Kasumi-1 (cell line): ENCODE data around the gene MEGF6.

Experiments used
- DNase-seq, 2 experiments: peaks; one replicate each; lab custom pipeline; 2025; lab: John Stamatoyannopoulos, UW

MEGF6 gene

DNA sequence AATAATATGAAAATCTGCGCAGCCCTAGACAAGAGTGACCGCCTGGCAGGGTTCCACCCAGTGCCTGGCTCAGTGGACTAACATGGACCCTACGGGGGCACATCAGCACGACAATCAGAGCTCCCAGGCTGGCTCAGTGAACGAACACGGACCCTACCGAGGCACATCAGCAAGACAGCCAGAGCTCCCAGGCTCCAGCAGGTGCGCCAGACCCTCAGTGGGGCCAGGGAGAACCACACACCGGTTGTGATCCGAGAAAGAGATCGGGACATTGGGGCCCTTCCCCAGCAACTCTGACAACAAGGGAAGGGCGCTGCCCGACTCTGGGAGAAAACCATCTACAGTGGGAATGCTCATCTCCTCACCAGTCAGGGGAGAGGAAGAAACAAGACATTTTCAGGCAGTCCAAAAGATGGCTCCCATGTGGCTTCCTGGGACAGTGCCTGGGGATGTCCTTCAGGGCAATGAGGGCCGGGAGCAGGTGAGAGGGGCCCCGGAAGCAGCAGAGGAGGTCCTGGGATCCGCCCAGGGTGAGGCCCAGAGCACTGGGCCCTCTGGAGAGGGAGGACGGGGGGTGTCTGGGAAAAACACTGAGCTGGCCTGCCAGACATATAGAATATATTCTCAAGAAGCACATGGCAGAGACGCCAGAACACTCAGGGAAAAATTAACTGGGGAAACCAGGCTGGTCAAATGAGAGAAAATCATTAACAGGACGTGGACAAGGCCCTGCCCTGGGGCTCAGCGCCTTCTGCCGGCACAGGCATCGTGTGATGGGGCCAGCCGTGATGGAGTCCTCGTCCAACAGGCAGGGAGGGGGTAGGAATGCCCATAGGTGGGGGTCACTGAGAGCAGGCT lies 152.0 kb downstream of the MEGF6 start:
- DNase-seq = no peak

DNA sequence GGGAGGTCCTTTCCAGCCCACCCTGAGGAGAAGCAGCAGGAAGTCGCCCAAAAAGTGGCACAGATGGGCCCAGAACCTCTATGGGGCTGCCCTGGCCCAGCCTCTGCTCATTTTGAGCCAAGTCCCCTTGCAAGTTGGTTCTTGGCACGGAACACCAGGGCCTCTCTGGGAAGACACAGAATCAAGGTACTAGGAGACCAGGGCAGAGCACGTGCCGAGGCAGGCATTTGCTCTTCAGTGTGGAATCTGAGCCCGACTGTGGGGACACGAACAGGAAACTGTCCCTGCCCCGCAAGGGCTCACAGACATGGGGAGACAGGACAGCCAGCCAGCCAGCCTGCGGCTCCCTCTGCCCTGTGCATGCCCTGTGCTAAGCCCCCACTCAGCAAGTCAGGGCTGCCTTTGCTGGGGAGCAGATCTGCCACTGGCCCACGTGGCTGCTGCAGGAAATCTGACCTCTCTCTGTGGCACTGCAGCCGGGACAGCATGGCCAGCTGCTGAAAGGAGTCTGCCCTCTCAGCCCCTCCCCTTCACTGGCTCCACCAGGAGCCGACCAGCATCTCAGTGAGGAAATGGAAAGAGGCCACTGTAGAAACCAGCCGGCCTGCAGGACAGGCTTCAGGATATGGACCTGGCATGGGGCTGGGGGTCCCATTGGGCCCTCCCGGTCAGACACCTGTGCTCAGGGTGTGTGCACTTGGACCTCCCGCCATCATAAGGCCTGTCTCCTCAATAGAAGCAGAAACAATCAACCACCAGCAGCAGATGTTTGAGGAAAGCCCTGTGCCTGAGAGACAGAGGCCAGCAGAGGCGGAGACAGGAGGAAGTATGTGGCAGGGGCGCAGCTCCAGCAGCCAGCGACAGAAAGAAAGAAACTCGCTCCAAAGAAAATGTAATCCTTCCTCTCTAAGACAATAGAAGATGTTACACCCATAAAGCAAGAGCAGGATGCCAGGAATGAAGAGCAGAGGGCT lies 153.1 kb downstream of the MEGF6 start:
- DNase-seq = peak in 1 of 2 experiments; percentile 47

DNA sequence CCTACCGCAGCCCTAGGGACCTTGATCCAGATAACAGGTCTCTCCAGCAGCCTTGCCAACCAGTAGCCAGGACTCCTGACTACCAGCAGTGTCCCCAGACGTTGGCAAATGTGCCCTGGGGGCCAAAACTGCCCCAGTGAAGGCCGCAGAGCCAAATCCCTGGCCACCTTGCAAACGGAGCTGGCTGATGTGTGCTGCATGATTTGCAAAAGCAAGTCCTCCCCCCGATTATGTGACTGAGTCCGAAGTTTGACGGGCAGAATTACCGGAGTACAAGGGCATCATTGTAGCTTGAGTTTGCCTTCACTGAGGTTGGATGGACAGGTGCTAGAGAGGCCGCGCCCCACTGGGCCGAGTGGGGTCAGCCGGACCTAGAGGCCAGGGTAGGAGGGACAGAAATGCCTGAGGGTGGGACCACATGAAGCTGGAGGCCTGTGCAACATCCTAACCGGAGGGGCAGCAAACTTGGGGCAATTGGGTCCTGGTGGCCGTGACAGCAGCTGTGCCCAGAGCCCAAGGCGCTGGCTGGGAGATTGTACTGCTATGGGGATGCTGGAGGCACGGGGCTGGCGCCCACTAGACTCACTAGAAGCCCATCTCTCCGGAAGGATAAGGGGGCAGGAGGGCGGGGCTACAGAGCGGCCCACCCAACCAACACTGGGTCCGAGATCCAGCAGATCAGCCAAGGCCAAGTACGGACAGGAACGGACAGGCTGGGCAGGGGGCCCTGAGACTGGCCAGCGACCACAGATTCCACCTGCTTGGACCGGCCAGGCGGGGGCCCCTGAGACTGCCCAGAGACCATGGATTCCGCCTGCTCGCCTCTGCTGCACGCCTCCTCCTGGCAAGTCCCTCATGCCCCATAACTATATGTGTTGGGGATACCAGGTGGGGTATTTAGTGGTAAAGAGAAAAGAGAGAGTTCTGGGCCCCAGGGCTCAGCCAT lies 154.1 kb downstream of the MEGF6 start:
- no peak for DNase-seq

DNA sequence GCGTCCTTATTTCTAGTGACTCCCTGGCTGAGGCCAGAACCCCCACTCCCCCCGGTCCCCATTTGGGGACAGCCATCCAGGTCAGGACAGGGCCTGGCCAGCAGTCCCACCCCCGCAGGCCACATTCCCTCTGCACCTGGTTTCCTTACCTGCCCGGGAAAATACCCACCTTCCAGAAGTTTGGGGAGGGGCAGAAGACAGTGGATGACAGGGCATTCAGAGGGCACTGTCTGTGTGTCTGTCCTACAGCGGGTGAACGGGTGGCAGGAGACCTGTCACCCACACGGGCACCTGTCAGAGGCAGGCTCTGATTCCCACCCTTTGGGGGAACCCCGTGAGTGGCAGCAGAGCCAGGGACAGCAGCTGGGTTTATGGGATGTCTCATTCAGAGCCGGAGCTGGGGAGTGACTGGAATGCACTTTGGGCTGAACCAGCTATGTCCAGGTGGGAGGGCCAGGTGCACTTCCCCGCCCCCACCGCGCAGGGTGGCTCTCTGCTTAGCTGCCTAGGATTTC lies 154.8 kb downstream of the MEGF6 start:
- DNase-seq = no peak

DNA sequence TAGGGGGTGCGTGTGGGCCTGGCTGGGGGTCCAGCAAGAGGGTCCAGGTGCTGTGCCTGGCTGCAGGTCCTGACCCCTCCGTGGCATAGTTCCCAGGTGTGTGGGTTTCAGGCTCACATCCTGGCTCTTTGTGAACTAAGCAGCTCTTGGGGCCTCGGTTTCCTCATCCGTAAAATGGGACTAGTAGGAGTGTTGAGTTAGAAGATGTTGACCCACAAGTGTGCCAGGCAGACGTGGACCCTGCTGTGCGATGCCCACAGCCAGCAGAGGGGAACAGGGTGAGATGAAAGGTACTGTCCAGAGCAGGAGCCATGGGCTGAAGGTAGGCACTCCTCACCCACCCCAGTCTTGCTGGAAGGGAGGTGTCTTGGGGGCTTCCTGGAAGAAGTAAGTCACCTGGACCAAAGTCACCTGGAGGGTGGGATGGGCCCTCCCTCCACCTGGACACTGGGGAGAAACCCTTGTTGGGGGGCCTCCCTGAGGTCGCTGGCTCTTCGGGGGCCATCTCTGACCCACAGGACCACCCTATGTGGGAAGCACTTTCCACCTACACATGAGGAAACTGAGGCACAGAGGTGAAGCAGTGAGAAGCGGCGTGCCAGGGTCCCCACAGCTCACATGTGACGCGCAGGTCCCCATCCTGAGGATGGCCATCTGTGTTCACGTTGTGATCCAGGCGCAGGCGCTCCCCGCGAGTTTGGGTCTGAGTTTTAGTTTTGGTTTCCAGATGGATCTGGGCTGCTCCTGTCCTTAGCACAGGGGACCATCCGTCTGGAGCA lies 155.4 kb downstream of the MEGF6 start:
- no peak for DNase-seq

DNA sequence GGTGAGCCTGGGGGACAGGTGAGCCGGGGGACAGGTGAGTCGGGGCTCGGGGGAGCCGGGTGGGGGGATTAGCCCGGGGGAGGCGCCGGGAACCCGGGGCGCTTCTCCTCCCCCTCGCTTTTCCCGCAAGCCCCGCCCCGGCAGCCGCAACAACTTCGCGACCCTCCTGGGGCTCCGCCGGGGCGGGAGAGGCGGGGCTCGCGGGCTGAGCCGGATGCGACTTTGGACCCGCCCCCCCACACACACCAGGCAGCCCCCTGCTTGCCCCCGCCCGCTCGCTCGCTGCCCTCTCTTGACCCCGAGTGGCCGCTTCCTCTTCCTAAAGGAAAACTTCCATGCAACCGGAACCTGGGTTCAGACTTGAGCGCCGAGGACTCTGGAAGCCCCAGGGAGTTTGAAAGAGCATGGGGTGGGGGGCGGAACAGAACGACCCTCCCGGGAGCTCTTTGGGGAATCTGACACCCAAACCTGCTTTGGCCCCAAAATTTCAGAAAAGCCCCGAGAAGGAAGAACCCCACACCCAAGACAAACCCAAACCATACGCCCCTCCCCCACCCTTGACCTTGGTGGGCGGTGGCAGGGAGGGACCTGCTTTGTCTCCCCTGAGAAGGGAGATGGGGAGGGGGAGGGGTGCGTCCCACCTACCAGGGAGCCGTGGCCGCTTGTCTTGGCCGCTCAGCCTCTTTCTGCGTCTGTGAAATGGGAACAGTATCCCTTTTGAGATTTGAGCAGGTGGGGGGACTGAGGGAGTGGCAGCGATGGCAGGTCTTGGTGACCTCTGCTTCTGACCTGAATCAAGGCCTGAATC lies 156.3 kb downstream of the MEGF6 start:
- DNase-seq = no peak

DNA sequence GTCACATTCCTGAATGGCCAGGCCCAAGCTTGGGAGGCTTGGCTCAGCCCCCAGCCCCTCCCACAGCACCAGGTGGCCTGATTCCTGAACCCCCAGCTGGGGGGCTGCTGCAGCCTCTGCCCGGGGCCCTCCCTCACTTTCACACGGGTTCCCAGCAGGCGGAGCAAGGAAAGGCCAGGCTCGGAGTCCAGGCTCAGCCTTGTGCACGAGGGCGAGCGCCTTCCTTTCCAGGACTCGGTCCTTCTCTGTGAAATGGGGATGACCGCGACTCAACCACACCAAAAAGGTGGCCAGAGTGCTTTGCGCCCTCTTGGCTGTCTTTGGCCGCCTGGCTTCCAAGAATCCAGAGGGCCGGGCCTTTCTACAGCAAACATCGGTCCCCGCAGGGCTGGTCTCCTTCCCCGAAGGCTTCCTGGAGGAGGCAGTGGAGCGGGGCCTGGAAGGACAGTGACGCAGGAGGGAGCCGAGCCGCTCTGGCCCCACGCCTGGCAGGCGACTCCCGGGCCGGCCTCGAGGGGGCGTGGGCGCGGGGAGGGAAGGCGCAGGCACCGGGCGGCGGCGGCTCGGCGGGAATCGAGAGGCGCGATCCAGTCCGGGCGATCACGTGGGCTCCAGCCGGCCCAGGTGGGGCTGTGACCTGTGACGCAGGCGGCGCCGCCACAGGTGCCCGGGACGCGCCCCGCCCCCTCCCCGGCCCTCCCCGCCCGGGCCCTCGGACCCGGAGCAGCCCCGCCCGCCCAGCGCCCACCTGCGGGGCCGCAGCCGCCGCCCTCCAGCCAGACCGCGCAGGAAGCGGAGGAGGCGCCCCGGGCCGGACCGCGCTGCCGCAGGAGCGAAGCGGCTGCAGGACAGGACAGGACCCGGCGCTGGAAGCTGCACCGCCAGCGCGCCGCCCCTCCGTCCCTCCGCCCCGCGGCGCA lies 157.2 kb downstream of the MEGF6 start, which contains the start of gene ARHGEF16:
ARHGEF16 (plus strand) TSS at position 775 of the 920 bp plus-strand sequence. CDS start 8,420 bp downstream, outside the sequence.
- DNase-seq = peak; percentile 17 to 21

DNA sequence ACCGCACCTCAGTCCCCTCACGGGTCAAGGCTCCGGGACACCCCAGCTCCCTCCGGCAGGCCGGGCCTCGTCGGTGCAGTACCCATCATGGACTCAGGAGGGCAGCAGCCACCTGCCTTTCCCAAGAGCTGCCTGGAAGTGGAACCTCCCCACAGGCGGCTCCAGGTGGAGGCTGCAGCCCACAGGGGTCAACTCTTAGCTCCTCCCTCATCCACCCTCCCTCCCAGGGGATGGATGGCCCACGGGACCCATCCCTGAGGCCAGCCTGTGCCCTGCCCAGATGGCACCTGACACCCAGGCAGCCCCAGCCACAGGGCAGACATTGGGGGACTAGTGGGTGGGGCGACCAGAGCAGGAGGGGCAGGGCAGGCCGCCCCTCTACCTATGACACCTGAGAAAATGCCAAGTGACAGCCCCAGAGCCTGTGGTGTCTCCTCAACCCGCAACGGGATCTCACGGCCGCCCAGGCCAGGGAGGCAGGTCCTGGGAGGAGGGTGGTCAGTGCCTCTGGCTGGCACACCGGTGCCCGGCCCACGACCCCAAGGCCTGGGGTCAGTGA lies 158.0 kb downstream of the MEGF6 start:
- peak; percentile 30 to 41 for DNase-seq

DNA sequence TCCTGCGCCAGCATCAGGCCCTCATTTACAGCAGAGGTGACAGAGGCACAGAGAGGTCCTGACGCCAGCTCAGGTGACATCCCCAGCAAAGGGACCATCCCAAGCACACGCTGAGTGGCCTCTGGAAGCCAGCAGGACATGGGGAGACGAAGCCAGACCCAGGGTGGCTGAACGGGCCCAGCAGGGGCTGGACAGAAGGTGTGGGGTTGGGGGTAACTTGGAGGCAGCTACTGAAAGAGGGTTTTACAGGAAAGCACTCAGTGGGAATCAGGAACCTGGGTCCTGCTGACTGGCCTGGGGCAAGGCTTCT lies 158.5 kb downstream of the MEGF6 start:
- DNase-seq = no peak

DNA sequence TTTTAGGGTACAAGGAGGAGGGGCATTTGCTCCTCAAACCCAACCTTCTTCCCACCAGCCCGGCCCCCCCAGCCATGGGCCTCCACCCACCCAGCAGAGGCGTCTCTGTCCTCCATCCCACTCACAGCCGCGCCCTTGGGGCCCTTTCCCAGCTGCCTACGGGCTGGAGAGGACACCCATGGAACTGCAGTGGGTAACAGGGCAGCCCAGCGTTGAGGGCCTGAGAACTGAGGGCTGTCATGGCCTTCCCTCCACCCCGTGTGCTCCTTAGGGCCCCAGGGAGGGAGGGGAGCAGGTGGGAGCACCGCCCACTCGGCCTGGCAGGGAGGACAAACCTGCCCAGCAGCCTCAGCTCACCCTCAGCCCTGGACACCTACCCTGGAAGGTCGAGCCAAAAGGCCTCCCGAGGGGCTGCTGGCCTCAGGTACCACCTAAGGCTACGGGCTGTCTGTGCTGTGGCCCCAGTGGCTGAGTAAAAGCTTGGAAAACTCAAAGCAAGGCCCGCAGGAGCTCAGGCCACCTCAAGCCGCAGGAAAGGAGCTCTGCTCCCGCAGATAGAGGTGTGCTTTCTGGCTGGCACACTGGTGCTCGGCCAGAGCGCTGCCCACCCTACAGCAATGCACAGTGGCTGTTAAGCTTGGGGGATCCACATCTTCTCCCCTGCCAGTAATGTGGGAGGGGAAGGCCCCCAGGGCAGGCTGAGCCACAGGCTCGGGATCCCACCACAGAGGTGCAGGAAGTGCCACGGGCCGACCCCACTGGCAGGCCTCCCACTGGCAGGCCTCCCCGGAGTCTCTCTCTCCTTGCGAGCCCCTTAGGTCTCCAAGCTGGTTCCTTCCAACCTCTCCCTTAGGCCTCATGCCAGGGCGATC lies 159.1 kb downstream of the MEGF6 start:
- DNase-seq = no peak

DNA sequence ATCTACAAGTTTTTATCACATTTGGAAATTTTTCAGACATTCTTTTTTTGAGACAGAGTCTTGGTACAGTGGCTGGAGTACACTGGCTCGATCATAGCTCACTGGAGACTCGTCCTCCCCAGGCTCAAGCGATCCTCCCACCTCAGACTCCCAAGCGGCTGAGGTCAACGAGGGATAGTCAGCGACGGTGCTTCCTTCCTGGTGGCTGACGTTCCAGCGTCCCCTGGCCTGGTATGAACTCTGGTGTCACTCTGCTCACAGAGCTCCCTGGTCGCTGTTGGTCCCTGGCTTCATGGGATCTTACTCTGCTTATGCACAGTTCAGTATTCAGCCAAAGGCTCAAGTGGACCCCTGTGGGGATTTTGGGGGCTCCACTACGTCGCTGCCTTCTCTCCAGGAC lies 160.3 kb downstream of the MEGF6 start:
- no peak for DNase-seq

DNA sequence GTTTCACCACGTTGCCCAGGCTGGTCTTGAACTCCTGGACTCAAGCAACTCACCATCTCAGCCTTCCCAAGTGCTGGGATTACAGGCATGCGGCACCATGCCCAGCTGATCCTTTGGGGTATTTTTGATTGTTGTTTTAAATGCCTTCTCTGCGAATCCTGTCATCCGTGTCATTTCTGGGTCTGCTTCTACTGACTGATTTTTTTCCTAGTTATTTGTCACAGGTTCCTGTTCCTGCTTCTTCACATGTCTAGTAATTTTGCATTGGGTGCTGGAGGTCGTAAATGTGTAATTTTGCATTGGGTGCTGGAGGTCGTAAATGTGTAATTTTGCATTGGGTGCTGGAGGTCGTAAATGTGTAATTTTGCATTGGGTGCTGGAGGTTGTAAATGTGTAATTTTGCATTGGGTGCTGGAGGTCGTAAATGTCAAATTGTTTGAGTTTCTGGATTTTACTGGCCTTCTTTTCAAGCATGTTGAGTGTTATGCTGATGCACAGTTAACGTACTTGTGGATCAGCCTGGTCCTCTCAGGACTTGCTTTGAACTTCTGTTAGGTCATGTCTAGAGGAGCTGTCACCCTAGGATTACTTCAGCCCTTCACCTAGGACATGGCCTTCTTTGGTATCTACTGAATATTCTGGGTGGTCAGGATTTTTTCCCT lies 161.0 kb downstream of the MEGF6 start:
- no peak for DNase-seq

DNA sequence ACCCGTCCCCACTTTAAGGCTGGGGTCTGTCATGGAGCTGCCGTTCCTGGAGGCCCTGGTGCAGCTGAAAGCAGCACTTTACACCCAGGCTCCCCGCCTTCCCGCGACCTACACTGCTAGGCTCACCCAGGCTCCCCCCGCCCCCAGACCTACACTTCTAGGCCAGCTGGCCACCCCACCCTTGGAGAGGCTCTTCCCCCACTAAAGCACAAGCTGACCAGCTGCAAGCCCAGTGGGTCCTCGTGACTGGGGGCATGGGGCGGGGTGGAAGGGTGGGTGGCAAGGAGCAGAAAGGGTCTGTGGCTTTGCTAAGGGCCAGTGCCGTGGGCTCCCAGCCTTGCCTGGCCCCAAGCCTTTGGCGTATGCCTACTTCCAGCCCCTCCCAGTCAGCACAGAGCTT lies 166.6 kb downstream of the MEGF6 start:
- no peak for DNase-seq

DNA sequence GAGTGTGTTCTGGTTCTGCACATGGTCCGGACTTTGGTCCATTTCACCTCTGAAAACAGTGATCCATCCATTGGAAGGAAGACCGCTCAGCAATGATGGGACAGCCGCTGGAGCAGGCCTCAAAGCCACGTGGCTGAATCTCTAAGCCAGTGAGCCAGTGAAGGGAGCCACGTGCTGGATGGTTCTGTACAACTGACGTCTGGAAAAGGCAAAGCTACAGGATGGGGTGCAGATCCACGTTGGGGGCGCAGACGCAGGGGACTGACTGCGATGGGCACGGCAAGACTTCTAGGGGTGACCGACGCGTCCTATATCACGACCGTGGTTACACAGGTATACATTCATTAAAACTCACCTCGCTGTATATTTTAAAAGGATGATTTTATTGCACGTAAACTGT lies 167.0 kb downstream of the MEGF6 start:
- no peak for DNase-seq

DNA sequence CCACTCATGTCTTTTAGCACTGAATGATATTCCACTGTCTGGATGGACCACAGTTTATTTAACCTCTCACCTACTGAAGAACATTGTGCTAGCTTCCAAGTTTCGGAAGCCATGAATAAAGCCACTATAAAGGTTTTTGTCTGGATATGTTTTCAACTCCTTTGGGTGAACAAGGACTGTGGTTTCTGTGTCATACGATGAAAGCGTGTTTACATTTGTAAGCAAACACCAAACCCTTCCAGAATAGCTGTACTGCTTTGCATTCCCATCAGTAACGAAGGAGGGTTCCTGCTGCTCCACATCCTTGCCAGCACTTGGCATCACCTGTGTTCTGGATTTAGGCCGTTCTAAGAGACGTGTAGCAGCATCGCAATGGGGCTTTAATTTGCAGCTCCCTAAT lies 167.5 kb downstream of the MEGF6 start:
- DNase-seq = no peak

DNA sequence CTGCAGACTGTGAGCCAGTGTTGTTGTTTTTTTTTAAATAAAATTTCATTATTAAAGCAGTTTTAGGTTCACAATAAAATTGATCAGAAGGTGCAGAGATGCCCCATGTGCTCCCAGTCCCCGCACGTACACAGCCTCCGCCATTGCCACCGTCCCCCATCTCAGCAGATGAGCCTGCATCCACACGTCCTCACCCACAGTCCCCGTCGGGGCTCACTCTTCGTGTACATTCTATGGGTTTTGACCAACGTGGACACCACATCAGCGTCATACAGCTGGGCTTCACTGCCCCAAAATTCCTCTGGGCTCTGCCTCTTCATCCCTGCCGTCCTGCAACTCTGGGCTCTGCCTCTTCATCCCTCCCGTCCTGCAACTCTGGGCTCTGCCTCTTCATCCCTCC lies 168.4 kb downstream of the MEGF6 start:
- DNase-seq = no peak

DNA sequence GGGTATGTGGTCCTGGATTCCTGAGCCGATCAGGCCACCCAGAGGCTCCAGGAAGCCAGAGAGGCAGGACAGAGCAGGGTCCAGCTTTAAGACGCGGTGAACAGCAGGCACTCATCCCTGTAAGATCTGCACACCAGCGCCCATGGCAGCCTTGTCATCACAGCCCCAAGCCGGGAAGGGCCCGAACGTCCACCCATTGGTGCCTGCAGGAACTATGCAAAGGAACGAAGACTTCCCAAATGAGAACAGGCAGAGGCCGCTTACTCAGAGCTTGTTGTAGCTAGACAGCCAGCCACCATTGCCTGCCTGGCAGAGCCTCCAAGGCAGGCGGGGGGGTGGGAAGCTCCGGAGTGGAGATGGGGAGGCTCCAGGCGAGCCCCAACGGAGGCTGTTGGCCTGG lies 169.0 kb downstream of the MEGF6 start:
- no peak for DNase-seq
